GM15510 (cell line): Measurements from ENCODE around the gene NT5DC2.

Source experiments
- POLR2A ChIP-seq: IDR thresholded peaks from 3 replicates; pipeline ENCODE4 v1.6.1; 2011; ENCODE audit warnings: borderline replicate concordance; ENCODE audit not compliant: insufficient read length; ENCODE audit errors: extremely low read depth

NT5DC2 gene

DNA sequence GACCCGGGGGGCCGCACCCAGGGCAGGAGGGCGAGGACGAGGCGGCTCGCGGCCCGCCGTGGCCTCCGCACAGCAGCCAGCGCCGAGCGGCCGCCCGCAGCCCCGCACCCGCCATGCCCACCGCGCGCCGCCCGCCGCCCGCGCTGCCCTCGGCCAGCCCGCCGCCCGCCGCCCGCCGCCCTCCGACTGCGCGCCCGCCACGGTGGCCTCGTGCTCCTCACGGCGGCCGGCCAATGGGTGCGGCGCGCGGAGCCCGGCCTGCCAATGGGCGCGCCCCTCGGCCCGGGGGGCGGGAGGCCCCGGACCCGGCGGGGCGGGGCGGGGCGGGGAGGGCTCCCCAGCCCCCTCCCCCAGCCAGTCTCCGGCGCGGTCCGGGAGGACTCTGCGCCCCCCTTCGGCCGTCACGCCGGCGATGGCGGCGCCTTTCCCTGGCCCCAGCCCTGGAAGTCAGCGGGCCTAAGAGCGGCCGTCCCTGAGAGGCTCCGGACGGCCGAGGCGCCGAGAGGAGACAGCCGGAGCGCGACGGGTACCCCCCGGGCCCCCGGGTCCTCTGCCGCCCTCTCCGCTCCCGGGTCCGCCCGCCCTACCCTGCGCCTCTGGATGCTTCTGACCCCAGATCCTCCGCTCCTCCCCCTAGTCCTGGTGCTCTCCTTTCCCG lies at the start of gene NT5DC2:
Gene NT5DC2 (minus strand): TSS at position 235 of the 658 bp plus-strand sequence. CDS start 120 bp downstream, at position 115.
- TF ChIP-seq POLR2A: peak; percentile 52

DNA sequence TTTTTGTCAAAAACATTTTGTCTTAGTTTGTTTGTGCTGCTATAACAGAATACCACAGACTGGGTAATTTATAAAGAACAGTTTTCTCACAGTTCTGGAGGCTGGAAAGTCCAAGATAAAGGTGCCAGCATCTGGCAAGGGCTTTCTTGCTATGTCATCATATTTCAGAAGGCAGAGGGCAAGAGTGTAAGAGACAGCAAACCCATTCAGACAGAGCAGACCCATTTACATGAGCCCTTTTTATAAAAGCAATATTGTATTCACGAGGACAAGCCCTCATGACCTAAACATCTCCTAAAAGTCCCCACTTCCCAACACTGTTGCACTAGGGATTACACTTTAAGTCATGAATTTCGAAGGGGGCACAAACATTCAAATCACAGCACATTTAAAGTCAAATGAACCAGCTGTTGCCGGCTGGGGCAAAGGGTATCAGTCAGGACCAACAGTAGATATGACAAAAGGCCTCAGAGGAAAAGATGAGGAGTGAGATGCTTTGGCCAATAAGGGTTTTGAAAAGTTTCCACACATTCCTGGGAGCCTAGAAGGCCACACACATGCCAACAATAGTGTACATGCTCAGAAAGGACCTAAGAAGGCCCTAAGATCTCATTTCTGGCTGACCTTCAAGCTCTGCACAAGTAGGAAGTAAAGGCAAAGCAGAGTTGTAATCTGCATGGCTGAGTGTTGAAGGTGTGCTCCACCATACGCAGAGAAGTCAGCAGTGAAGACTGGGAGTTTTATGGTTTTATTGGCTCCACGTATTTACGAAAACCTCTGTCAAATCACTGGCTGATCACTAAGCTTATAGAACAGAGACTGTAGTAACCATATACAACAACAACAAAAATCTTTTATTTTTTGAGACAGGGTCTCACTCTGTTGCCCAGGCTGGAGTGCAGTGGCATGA lies 40.7 kb upstream of the NT5DC2 start:
- TF ChIP-seq POLR2A: no peak

DNA sequence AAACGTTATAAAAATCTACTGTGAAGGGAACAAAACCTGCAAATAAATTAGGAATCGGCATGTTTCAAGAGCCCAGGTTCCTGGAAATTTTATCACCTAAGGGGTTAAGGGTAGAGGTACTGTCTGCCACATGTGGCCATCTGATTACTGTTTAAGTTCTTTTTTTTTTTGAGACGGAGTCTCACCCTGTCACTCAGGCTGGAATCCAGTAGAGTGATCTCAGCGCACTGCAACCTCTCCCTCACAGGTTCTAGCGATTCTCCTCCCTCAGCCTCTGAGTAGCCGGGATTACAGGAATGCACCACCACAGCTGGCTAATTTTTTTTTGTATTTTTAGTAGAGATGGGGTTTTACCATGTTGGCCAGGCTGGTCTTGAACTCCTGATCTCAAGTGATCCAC lies 38.6 kb upstream of the NT5DC2 start:
- TF ChIP-seq POLR2A: no peak

DNA sequence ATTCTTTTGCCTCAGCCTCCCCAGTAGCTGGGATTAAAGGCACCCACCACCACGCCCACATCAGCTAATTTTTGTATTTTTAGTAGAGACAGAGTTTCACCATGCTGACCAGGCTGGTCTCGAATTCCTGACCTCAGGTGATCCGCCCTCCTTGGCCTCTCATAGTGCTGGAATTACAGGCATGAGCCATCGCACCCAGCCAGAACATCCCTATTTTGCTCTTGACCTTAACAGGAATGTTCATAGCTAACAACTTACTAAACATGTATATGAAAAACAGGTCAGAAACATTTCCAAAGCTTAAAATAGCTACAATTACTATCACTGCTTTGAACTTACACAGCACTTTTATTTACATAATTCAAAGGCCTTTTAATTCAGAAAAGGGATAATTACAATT lies 36.4 kb upstream of the NT5DC2 start:
- TF ChIP-seq POLR2A: no peak

DNA sequence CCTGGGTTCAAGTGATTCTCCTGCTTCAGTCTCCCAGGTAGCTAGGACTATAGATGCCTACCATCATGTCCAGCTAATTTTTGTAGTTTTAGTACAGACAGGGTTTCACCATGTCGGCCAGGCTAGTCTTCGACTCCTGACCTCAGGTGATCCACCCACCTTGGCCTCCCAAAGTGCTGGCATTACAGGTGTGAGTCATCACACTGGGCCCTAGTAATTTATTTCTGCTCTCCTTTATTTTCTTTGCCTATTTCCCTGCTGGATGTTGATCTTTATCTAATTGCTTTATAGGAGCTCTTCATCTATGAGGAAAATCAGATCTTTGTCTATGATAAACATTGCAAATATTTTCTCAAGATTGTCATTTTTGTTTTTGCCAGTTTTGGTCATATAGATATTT lies 34.4 kb upstream of the NT5DC2 start:
- no peak for TF ChIP-seq POLR2A

DNA sequence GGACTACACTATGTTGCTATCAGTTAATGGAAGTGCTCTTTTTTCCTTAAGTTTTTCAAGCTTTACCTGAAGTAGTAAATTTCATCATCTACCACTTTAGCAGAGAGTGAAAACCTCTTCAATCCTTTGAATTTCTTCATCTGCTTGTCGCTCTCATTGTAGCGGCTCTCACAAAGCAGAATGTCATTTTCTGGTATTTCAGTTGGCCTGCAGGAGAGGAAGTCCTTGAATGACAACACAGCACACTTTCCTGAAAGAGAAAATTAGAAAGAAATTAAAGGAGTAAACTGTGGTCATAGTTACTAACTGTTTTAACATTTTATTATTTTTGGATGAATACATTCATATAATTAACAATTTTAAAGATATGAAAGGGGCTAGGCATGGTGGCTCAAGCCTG lies 30.3 kb upstream of the NT5DC2 start:
- TF ChIP-seq POLR2A: no peak

DNA sequence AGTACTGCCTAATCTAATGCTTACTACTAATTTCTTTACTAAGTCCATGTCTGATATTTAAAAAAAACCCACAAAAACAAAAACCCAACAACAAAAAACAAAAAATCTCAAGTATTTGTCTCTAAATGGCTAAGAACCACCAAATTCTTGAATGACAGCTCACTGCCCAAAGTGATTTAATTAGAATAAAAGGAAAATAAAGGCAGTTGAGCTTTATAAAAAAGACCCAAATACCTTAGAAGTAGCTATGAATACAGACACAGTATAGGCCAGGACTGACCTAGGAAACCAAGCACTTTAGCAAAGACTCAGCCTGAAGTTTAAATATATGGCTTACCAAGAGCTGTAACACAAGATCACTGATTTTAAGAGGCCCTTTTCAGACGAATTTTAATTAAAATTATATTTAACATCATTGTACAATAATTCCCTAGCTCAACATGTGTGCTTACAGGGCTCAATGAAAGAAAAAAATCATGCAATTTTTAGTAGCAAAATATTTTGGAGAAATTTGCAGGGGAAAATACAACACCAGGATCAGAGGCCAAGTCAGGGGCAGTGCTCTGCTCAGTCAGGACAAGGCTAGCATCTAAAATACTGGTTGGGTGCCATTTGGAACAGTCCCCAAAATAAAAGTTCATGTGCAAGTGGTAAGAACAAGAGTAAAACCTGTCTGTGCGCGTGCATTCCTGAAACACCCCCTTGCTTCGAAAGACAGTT lies 27.5 kb upstream of the NT5DC2 start:
- TF ChIP-seq POLR2A: no peak

DNA sequence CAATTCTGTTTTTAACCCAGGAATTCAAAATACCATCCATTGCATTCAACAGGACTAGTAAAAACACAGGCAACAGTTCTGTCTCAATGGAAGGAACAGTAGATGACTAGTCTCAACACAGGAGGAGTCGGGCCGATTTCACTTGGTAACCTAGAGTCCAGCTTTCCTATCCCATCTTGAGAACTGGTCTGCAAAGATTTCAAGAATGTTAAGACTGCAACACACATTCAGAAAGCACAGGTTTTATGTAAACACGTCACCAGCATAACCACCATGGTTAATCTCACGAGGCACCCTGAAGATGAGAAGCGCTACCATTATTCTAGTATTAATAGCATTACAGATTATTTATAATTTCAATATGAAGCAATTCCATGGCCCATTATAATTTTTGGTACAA lies 24.8 kb upstream of the NT5DC2 start:
- TF ChIP-seq POLR2A: no peak

DNA sequence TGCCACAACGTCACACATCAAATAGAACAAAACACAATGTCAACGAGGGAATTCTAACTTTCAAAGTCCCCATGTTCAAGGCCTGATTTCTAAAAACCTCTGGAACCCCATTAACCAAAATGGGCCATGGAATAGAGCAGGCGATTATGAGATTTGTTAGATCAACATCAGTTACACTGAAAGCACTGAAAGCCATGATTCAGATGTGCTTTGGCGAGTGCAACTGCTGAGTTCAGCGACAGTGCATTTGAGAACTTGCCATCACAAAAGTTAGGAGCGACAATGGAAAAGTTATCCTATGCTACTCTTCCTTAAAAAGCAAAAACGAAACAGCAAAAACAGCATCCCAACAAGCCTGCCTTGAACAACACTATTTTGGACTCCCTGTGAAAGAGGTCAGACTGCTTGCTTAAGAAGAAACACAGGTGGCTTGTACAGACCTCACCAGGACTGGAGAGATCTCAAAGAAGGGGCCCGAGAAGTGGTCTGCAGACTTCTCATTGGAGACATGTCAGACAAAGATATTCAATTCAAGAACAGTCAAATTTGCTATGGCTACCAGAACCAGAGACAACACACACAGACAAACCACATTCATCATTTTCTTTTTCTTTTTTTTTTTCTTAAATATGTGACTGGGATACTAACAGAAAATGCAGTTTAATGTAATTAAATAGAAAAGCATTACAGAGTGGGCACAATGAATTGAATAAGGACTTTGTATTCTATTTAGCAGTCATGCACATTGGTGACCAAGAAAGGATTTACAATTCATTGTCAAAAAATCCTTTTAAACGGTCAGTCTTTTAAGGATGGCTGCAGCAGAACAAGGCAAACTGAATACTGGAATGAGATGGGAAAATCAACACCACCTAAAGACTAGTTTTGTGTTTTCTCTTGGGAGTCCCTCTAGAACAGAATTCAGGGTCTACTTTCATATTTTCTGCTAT lies 23.6 kb upstream of the NT5DC2 start:
- TF ChIP-seq POLR2A: no peak

DNA sequence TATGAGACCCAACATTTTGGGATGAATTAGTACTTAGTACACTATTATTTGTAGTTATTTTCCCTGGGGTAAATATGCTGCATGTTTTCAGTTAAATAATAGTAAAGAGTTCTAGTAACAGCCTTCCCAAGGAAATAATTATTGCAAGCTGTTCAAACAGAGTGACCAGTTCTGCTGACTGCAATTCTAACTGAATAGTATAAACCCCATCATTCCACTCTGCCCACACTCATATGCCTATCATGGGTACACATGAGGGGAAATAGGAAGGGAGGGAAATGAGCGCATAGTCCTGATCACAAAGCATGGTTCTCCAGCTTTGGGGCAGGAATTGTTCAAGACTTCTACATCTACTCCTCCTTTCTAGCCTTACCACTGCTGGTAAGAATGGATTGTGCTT lies 21.4 kb upstream of the NT5DC2 start:
- TF ChIP-seq POLR2A: no peak

DNA sequence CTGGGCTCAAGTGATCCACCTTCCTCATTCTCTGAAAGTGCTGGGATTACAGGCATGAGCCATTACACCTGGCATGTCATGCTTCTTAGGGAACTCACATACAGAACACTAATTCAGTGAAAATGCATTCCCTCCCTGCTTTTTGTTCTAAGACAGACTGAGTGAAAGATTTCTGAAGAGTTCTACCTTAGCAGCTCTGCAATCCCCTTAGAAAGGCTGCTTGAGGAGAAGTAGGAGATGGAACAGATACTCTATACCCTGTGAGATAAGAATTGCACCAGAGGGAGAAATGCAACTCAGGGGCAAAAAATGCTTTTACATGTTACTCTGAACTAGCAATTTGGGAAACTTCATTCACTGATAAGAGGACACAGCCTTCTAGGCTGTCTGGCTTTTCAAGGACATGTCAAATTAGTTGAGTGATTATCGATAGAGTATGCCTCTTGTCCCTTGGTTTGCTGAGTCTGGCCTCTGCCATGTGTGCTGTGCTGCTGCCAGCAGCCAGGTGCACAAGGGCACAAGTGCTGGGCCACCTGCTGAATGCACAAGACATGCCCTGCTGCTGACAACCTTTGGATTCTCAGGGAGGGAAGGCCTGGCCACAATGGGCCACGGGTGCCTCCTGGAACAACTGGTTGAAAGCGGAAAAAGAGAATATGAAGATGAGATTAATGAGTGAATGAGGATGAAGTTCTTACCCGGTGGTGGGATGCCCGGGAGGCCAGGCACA lies 20.5 kb upstream of the NT5DC2 start:
- no peak for TF ChIP-seq POLR2A

DNA sequence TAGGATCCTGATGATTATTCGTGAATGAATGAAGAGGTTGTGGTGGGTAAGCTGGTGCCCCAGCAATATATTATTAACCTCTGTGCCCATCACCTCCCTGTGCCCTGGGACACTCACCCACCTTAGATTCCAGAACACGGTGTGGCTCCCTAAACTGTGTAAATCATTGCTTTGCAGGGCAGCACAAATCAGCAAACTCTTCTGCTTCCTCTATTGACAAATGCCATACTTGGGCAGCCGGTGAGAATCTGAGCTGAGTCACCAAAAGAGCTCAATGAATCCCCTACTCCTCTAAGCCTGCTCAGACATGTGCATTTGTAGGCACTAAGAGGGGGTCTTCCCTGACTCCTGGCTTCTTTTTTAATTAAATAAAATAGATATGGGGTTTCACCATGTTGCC lies 18.4 kb upstream of the NT5DC2 start:
- TF ChIP-seq POLR2A: no peak

DNA sequence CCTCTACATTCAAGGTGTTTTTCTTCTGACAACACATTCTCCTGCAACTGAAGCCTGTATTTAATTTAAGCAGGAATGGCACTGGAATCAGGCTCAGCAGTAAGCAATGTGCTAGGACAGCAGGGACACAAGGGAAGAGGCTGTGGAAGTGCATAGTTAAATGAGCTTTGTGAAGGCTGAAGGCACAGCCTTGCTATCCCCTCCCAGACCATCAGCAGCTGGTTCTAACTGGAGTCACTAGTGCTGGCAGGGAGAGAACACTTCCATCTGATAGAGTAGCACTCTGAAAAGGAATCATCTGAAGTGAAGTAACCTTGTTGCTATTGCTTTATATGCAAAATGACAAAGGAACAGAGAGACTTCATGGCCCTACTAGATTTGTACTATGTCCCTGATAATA lies 17.5 kb upstream of the NT5DC2 start:
- no peak for TF ChIP-seq POLR2A

DNA sequence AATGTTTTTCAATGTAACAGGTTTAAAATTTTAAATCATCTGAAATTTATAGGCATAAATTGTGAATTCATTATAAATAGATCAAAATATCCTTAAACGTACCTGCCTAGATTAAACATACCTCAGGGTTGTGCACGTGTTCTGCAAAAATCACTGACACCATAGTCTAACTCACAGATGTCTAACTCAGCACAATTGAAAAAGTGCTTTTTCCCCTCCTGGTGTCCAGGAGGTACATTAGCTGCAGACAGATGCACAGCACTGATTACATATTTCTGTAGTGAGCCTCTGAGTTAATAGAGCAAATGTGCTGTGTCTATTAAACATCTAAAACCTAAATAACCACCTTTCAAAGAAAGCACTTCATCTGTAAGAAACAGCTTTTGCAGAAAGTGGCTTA lies 13.5 kb upstream of the NT5DC2 start:
- TF ChIP-seq POLR2A: no peak
